Measurements from ENCODE around the gene ARHGEF19. TPM values are rescaled to one million over a fixed set of nuclear protein-coding genes. Genes with fewer than 3 reads are reported as not detected.

Gene ARHGEF19
- total and polyA plus RNA-seq, 9 of the 15 experiments (the other 6 are each of a cell fraction or from before 2014, with no cell fraction given) = 0.73 to 21.0 (median 5.2) TPM

DNA sequence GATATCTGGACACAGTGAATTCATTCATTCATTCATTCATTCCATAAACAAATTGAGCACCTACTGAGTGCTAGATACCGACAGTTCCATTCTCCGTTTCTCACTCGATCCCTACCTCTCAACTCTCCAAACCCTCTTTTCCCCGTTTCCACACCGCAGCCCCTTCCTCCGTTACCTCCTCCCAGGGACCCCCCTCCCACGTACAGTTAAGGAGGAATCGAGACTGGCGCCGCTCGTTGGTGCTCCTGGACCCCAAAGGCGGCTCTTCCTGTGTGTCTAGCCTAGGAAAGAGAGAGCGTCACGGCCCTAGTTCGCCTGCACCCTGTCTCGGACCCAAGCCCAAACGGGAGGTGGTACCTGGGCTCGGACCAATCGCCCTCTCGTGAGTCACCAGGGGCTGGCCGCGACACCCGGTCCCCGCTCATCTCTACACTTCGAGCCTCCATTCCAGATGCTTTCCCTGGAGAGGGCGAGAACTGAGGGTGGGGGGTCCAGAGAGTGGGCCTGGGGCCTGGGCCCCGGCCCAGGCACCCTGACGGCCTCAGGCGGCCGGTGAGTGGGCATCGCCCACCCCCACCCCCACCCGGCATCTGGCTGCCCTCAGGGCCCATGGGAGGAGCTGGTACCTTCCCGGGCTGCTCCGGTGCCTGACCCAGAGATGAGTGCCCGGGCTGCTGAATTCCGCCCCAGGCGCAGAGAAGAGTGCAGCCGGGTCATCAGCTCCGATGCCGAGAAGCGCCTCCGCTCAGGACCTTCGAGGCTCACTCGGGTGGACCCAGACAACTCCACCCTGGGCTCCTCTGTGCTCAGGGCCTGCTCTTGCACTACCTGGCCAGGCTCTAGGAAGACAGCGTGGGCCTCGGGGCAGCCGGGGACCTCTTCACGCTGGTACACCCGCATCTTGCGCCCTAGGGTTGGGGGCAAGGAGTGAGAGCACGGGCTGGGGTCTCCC lies 4.9 kb downstream of the ARHGEF19 start (continued):
- TF ChIP-seq, protein P1, sequence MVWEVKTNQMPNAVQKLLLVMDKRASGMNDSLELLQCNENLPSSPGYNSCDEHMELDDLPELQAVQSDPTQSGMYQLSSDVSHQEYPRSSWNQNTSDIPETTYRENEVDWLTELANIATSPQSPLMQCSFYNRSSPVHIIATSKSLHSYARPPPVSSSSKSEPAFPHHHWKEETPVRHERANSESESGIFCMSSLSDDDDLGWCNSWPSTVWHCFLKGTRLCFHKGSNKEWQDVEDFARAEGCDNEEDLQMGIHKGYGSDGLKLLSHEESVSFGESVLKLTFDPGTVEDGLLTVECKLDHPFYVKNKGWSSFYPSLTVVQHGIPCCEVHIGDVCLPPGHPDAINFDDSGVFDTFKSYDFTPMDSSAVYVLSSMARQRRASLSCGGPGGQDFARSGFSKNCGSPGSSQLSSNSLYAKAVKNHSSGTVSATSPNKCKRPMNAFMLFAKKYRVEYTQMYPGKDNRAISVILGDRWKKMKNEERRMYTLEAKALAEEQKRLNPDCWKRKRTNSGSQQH (CRISPR knock-in tag; IDR thresholded peaks at IDR 0.05) = peak; percentile 67; the same call in 1 of the 2 replicates
- TF ChIP-seq KDM2B (CRISPR knock-in tag; IDR thresholded peaks at IDR 0.05) (no peak), ZSCAN32 (CRISPR knock-in tag; IDR thresholded peaks at IDR 0.05) (no peak), MTF1 (CRISPR knock-in tag; IDR thresholded peaks at IDR 0.05; ENCODE audit: borderline replicate concordance) (no peak), HDAC1 (IDR thresholded peaks at IDR 0.05) (no peak; a peak in 1 of 4 replicates), ZKSCAN8 (CRISPR knock-in tag; IDR thresholded peaks at IDR 0.05) (no peak), YY1 (IDR thresholded peaks at IDR 0.05; ENCODE audit: borderline replicate concordance in 1 of 3, control insufficient read depth in 1 of 3, extremely low read depth in 1 of 3, insufficient read depth in 3 of 3, insufficient read length in 1 of 3, insufficient replicate concordance in 2 of 3, low read depth in 1 of 3, low read length in 2 of 3) (no peak), FOS (IDR thresholded peaks at IDR 0.05; ENCODE audit: extremely low read depth, insufficient read length) (no peak), MBD2 (IDR thresholded peaks at IDR 0.05; ENCODE audit: borderline replicate concordance, low read depth) (no peak; the same call in 1 of the 2 replicates), POLR3A (IDR thresholded peaks at IDR 0.05; ENCODE audit: borderline replicate concordance, extremely low read depth, insufficient read depth, insufficient read length) (no peak), MAFG (tag; conservative IDR thresholded peaks at IDR 0.05) (no peak)
- TF ChIP-seq, protein P2, sequence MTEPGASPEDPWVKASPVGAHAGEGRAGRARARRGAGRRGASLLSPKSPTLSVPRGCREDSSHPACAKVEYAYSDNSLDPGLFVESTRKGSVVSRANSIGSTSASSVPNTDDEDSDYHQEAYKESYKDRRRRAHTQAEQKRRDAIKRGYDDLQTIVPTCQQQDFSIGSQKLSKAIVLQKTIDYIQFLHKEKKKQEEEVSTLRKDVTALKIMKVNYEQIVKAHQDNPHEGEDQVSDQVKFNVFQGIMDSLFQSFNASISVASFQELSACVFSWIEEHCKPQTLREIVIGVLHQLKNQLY (CRISPR knock-in tag; conservative IDR thresholded peaks at IDR 0.05) = 0 out of 4 replicates have a peak, but pooled peaks of 1 of the 2 experiments have one; percentile 59
- TF ChIP-seq, protein P3, sequence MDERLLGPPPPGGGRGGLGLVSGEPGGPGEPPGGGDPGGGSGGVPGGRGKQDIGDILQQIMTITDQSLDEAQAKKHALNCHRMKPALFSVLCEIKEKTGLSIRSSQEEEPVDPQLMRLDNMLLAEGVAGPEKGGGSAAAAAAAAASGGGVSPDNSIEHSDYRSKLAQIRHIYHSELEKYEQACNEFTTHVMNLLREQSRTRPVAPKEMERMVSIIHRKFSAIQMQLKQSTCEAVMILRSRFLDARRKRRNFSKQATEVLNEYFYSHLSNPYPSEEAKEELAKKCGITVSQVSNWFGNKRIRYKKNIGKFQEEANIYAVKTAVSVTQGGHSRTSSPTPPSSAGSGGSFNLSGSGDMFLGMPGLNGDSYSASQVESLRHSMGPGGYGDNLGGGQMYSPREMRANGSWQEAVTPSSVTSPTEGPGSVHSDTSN (CRISPR knock-in tag; IDR thresholded peaks at IDR 0.05; ENCODE audit: low read depth) = no peak
- TF ChIP-seq, protein P3 (tag; conservative IDR thresholded peaks at IDR 0.05; ENCODE audit: low read depth) = no peak
- TF ChIP-seq, protein P4, sequence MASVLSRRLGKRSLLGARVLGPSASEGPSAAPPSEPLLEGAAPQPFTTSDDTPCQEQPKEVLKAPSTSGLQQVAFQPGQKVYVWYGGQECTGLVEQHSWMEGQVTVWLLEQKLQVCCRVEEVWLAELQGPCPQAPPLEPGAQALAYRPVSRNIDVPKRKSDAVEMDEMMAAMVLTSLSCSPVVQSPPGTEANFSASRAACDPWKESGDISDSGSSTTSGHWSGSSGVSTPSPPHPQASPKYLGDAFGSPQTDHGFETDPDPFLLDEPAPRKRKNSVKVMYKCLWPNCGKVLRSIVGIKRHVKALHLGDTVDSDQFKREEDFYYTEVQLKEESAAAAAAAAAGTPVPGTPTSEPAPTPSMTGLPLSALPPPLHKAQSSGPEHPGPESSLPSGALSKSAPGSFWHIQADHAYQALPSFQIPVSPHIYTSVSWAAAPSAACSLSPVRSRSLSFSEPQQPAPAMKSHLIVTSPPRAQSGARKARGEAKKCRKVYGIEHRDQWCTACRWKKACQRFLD (CRISPR knock-in tag; IDR thresholded peaks at IDR 0.05) = peak; percentile 33; the same call in 1 of the 2 replicates

All from K562 (cell line).